Measurements from ENCODE around the gene MAGOH.

- no peak for TF ChIP-seq GATA2 (IDR thresholded peaks at IDR 0.05; ENCODE audit: low read depth, low read length)
- no peak for TF ChIP-seq GATA3 (IDR thresholded peaks at IDR 0.05; ENCODE audit: low read depth, low read length)
These were observed 42.9 kb downstream of the MAGOH start for GRCh38 chr1:53195246-53196016.
